Cardiac septum (tissue), 1 donor: ENCODE measurements around the gene SMTNL2. TPM values are rescaled to one million over a fixed set of nuclear protein-coding genes. Genes with fewer than 3 reads are reported as not detected.

Experiments used
- DNase-seq: peaks from one replicate; pipeline ENCODE4 v3.0.0-alpha.2; 2020; ENCODE audit warnings: low spot score
- intact Hi-C: fragments of 100-400 bp; cut with DNase I; formaldehyde crosslinking; loops from one replicate; pipeline ENCODE4 v1.14.0; 2022
- long read RNA-seq: library from polyadenylated mRNA; unstranded; transcript quantifications from one replicate; pipeline ENCODE4 v2.0.0, GENCODE V29; 2021
- total RNA-seq: library from RNA; stranded (reverse); fragmentation: NEBNext Ultra II Directional; extraction: Animal tissue kit (Norgen Biotek cat#: 25700); gene quantifications from one replicate; pipeline ENCODE4 v1.2.1, GENCODE V29; 2021
- donor health status: DM: no; HTN: no; CAD: no.

SMTNL2 gene
- 8.1 TPM for total RNA-seq
- long read RNA-seq, transcript SMTNL2-202 (8 exons, 2,280 nt), result minor isoform, 5 of 18 reads
- long read RNA-seq, transcript SMTNL2-201 (8 exons, 1,919 nt), result major isoform, 7 of 18 reads
- long read RNA-seq, partial matches to known transcripts, result 3 of 18 reads
- long read RNA-seq, other reads (novel, unspliced or antisense), result 3 of 18 reads

DNA sequence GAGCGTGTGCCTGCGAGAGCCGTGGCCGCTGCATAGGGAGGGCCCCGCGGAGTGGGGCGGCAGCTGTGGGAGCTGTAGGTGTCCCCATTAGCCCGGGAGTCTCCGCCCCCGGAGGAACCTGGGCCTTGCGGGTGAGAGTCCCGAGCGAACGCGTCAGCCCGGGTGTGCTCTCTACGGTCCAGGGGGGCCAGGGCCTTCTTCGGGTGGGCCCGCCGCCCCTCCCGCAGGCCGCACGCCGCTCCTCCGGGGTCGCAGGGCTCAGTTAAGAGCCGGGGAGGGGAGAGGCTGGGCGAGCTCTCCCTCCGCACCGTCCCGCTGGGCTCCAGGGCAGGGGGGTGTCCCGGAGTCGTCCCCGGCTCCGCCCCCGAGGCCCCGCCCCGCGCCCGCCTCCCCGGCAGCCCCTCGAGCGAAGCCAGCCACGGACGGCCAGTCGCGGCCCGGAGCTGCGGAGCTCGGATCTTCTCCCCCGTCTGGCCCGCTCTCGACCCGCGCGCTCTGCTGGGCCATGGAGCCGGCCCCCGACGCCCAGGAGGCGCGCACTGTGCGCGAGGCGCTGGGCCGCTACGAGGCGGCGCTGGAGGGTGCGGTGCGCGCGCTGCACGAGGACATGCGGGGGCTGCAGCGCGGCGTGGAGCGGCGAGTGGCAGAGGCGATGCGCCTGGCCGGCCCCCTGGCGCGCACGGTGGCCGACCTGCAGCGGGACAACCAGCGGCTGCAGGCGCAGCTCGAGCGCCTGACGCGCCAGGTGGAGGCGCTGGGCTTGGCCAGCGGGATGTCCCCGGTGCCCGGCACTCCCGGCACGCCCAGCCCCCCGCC is at the start of gene SMTNL2:
Gene SMTNL2, plus strand, starts transcription at position 429 of the 816 bp plus-strand sequence. Its CDS starts 77 bp downstream, at position 506.
- no peak for DNase-seq
- intact Hi-C loops, result no loop called here

DNA sequence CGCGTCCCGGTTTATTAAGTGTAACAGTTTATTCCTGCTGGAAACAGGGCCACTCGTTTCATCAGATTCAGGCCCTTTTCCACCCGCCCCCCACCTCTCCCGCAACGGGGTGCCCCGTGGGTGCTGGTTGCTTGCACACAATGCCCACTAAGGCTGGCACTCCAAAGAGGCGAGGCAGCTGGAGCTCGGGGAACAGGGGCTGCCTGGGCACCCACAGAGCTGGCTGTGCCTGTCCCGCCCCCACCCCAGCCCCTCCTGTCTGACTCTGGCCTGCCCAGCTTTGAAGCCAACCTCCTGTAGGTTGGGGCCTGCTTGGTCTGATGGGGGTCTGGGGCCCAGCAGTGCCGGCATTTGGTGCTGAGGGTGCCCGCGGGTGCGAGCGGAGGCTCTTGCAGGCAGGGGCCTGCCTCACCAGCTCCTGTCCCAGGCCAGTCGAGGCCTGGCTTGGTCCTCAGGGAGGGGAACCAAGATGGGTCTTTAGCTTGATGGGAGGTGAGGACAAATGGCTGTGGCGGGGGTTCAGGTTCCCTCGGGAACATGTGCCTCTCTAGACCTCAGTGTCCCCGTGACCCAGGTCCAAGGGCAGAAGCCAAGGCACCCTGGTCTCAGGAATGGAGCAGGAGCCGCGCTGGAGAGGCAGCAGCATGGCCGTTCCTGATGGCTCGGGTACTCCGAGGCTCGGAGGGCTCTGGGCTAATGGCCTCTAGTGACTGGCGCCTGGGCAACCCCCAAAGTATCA is 49.2 kb upstream of the SMTNL2 start:
- no peak for DNase-seq

GRCh38 chr17:4535667-4536258 is 48.6 kb upstream of the SMTNL2 start:
- no peak for DNase-seq
- intact Hi-C loops, result loop anchor here (5.0 kb wide), 1 partner anchor 33 kb away; no protein-coding TSS in a partner anchor

More for the DNA sequence above, 49.2 kb upstream of the SMTNL2 start:
- intact Hi-C loops, result loop anchor here (5.0 kb wide), 1 partner anchor 33 kb away; no protein-coding TSS in a partner anchor

DNA sequence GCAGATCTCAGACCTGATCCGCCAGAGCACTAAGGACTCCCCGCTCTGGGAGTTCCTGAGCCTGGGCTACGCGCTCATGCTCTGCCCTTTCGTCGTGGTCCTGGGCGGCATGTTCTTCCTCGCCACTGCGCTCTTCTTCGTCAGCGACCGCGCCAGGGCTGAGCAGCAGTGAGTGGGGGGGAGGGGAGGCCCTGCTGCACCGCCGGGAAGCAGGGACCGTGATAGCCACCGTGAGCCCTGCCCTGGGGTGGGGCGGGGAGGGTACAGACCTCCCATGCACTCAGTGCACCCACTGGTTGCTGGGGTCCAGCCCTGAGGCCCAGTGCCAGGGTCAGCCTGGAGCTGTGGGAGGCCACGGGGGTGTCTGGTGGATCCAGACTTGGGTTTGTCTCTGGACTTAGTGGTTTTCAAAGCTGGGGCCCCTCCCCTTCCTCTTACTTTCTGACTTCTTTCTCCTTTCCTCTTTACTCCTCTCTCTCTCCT is 48.0 kb upstream of the SMTNL2 start:
- intact Hi-C loops, result loop anchor here (5.0 kb wide), 1 partner anchor 34 kb away; no protein-coding TSS in a partner anchor
- no peak for DNase-seq

DNA sequence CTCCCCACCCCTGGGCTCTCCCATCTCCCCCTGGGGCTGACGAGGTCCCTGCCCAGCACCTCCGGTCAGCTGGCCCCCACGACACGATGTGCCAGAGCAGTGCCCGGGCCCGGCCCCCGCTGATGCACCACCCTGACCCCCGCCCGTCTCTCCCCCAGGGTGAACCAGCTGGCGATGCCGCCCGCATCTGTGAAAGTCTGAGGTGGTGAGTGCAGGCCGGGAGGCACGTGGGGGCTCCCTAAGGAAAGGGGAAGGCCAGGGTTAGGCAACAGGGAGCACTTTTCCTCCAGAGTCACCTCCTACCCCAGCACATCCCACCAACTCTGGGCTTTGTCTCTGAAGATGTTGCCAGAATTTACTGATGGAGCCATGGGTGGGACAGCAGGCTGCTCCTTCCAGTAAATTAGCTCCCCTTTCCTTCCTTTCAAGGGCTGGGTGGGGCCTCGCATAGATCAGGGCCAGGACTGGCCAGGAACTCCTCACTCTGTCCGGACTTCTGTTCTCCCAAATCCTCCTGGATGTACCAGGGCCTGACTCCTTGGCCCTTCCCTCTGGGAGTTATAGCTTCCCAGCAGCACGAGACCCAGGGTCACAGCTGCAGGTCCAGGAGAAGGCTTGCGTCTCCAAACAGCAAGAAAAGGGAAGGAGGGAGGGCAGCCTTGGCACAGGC is 47.5 kb upstream of the SMTNL2 start:
- no peak for DNase-seq
- intact Hi-C loops, result loop anchor here (5.0 kb wide), 1 partner anchor 35 kb away; no protein-coding TSS in a partner anchor

GRCh38 chr17:4537451-4538235 is 46.7 kb upstream of the SMTNL2 start:
- intact Hi-C loops, result loop anchor here (5.0 kb wide), 1 partner anchor 35 kb away; no protein-coding TSS in a partner anchor
- DNase-seq, result no peak

DNA sequence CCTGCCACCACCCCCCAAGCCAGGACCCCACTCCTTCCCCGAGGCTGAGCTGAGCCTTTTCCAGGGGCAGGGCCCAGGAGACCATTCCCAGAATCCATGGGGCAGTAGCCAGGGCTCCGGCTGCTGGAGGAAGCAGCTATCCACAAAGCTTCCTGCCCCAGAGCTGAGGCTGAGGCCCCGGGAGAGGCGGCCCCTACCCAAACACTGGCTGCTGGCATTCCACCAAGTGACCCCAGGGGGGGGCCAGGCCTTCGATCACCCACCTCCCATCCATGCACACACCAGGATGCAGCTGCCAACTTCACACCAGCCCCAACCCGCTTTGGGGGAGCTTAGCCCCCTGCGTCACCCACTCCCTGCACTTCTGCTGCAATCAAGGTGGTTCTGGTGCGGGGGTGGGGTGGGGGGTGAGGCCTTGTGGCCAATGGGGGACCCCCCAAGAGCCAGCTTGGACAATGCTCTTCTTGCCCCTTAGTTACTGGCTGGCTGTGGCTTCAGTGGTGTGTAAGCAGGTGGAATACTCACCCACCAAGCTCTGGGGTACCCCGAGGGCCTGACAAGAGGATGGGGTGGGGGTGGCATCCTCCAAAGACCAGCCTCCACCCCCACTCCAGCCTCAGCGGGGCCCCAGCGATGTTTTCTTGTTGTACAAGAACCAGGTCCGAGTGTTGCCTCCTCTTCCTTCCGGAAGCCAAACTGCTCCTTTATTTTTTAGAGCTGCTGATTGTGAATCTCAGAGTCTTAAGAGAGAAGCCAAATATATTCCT is 45.9 kb upstream of the SMTNL2 start:
- DNase-seq, result no peak

GRCh38 chr17:4539025-4539424 is 45.3 kb upstream of the SMTNL2 start:
- intact Hi-C loops, result loop anchor here (5.0 kb wide), 1 partner anchor 37 kb away; no protein-coding TSS in a partner anchor
- DNase-seq, result no peak

More for the DNA sequence above, 45.9 kb upstream of the SMTNL2 start:
- intact Hi-C loops, result loop anchor here (5.0 kb wide), 1 partner anchor 36 kb away; no protein-coding TSS in a partner anchor

GRCh38 chr17:4539576-4540223 is 44.6 kb upstream of the SMTNL2 start:
- no peak for DNase-seq
- intact Hi-C loops, result loop anchor here (5.0 kb wide), 2 partner anchors 37 to 117 kb away; no protein-coding TSS in a partner anchor

GRCh38 chr17:4540224-4540651 is 44.1 kb upstream of the SMTNL2 start:
- no peak for DNase-seq
- intact Hi-C loops, result loop anchor here (5.0 kb wide), 1 partner anchor 118 kb away; no protein-coding TSS in a partner anchor

DNA sequence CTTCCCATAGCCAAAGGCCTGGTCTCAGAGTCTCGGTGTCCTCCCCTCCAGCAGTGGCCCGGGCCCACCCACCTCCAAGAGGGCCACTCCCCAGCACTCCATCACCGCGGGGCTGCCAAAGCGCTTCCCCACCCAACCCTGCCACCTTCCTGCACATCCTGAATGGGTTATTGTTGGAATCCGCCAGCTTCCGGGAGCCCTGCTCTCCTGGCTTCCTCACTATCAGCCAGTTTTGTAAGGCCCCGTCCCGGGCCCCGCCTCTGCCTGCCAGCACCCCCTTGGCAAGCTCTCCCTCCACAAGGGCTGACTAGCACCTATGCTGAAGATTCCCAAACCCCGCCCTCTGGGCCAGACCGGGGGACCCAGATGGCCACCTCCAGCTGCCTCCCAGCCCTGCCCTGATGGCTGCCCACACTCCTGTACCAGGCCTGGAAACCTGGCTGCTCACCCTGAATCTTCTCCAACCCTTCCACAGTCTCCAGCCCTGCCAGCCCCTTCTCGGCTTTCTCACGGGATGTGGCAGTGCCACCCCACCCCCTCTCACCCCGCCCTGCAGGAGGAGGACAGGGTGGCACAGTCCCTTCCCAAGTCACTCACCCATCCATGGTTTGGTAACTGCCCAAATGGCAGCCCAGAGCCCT is 43.5 kb upstream of the SMTNL2 start:
- intact Hi-C loops, result loop anchor here (5.0 kb wide), 1 partner anchor 119 kb away; no protein-coding TSS in a partner anchor
- DNase-seq, result no peak

DNA sequence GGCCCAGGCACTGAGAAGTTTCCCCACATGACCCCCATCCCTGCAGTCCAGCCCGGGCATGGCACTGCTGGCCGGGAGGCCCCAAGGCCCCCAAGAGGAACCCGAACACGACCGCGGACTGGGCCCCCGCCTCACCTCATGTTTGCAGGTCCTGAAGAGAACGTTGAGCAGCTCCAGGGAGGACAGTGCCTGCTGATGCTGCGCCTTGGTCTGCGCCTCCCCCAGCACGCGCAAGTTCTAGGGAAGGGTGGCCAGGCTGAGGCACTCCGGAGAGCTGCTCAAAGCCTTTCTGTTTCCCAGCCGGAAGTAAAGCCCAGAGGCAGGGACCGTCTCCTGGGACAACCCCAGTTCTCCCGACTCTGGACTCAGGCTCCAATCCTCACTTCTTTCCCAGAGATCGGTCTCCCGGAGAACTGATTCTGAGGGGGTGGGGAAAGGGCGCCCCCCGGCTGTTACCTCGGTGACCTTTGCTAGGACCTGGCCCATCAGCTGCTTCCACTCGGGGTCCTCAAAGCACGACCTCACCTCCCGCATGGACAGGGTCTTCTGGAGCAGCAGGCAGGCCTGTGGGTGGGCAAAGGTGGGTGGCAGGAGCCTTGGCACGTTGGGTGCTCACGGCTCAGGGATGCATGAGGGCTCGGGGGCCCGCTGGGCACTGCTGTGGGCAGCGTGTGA is 42.9 kb upstream of the SMTNL2 start:
- no peak for DNase-seq
- intact Hi-C loops, result loop anchor here (5.0 kb wide), 1 partner anchor 119 kb away; no protein-coding TSS in a partner anchor

DNA sequence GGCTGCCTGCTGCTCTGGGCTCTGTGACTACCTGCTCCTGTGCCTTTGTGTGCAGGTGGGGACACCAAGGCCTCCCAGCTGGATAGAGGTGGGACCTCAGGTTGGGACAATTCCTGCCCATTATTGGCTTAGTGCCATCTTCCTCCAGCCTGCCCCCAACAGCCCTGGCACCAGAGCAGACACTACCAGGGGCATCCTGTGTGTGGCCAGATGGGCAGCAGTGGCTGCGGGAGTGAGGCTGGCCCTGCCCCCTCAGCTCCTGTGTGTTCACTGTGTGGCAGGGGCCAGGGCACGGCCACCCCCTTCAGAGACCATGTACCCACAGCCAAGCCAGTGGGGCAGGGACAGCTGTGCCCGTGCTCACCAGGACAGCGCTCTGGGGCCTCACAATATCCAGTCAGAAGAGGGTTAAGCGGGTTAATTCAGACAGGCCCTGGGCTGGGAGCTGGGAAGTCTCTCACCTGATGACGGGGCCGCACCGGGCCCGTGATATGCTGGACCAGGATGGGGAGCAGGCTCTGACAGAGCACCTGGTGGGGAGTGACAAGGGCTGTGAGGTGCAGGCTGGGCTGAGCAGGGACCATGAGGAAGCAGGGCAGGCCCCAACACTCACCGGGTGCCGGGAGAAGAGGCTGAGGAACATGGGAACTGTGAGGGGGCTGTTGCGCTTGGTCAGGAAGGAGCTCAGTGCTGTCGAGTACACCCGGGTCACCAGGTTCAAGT is 42.2 kb upstream of the SMTNL2 start:
- DNase-seq, result no peak
- intact Hi-C loops, result loop anchor here (5.0 kb wide), 1 partner anchor 120 kb away; no protein-coding TSS in a partner anchor

DNA sequence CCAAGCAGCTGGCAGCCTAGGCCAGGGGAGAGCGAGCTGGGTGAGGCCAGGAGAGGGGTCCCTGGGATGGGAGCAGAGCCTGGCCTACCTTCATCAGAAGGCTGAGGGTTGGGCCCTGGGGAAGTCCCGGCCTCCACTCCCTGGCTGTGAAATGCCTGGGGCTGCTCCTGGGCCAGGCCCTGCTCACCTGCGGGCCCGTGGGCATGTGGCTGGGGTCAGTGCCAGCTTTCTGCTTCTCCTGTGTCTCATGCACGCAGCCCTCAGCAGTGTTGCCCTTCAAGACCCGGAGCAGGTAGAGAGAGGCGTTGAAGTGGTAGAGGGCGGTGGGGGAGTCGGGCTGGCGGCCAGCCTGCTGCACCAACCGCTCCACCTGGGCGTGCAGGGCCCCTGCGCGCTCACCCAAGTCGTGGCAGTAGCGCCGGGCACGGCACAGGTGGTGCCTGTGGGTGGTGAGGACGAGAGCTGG is 41.6 kb upstream of the SMTNL2 start:
- intact Hi-C loops, result loop anchor here (5.0 kb wide), 1 partner anchor 120 kb away; no protein-coding TSS in a partner anchor

More for the DNA sequence above, 41.6 kb upstream of the SMTNL2 start:
- DNase-seq, result no peak
